Activated CD8-positive, alpha-beta T cell treated with anti-CD3 and anti-CD28 coated beads for 36 hours (primary cell): ENCODE results near the gene SAMD4A. TPM values are rescaled to one million over a fixed set of nuclear protein-coding genes. Genes with fewer than 3 reads are reported as not detected.

Experiments
- ATAC-seq: fragments of 200-7000 bp; cut with Tn5 transposase; one replicate; pipeline ENCODE4 v1.10.0; 2021; ENCODE audit warnings: mild to moderate bottlenecking, moderate library complexity
- CTCF ChIA-PET: fragments of 350-600 bp; sonication (Branson Sonifier 250); formaldehyde crosslinking; loops from one replicate; lab custom pipeline; 2021; ENCODE audit warnings: antibody characterized with exemption; lab: Charles Lee
- POLR2A ChIA-PET: fragments of 350-600 bp; sonication (Branson Sonifier 250); formaldehyde crosslinking; loops from one replicate; lab custom pipeline; 2021; ENCODE audit warnings: antibody characterized with exemption; lab: Charles Lee
- DNase-seq: peaks from one replicate; pipeline ENCODE4 v3.0.0-alpha.2; 2020
- H3K27ac Mint-ChIP-seq: one replicate; pipeline ENCODE4 v1.8.0; 2021; ENCODE audit warnings: mild to moderate bottlenecking, mixed read lengths
- H3K27me3 Mint-ChIP-seq: one replicate; pipeline ENCODE4 v1.8.0; 2021; ENCODE audit warnings: mixed read lengths
- H3K36me3 Mint-ChIP-seq: one replicate; pipeline ENCODE4 v1.8.0; 2021; ENCODE audit warnings: low read depth, mixed read lengths
- H3K4me1 Mint-ChIP-seq: one replicate; pipeline ENCODE4 v1.8.0; 2021; ENCODE audit warnings: low read depth, mixed read lengths
- H3K4me3 Mint-ChIP-seq: one replicate; pipeline ENCODE4 v1.8.0; 2021; ENCODE audit warnings: mild to moderate bottlenecking, moderate library complexity, mixed read lengths
- H3K9me3 Mint-ChIP-seq: one replicate; pipeline ENCODE4 v1.8.0; 2021; ENCODE audit warnings: mixed read lengths
- CTCF ChIP-seq: fragments of 200-600 bp; IDR thresholded peaks from one replicate; pipeline ENCODE4 v1.8.0; 2022; ENCODE audit warnings: antibody characterized with exemption, mild to moderate bottlenecking
- intact Hi-C: fragments of 100-400 bp; cut with micrococcal nuclease; formaldehyde crosslinking; loops from one replicate; pipeline ENCODE4 v1.10.0; 2022
- total RNA-seq, 2 experiments: library from RNA; stranded (reverse); gene quantifications; one replicate each; pipeline ENCODE4 v1.2.3, GENCODE V29; 2021

The SAMD4A gene
- total RNA-seq, 2 experiments from 2014 or later: 4.5 to 4.9 TPM

DNA sequence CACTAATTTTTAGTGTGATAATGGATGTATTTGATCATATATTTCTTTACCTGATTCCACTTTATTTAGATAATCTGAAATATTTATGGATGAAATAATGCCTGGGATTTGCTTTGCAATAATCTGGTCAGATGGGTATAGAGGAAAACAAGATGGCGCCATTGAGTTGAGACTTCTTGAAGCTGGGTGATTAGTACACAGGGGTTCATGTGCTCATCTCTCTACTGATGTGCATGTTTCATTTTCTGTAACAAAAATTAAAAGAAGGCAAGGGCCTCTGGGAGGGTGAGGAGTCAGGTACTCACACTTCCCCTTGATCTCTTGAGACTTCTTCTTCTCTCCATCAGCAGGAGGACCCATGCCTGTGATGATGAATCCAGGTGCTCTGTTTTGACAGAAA is 273.9 kb downstream of the SAMD4A start:
- POLR2A ChIA-PET: no interaction called here
- CTCF ChIA-PET: interaction anchor here (0.7 to 1.1 kb wide), 2 partner anchors 24 to 27 kb away, joined by 3 read pairs; no protein-coding TSS in a partner anchor
- Mint-ChIP-seq H3K4me1 (no peaks in the 10 kb centered on the region), H3K27me3 (no peaks in the 10 kb centered on the region), H3K4me3 (no peak overlapping the region), H3K9me3 (no peaks in the 10 kb centered on the region), H3K36me3 (peaks cover 26% of the 10 kb centered on the region), H3K27ac (no peak overlapping the region)
- DNase-seq: no peak
- ATAC-seq: no peak
- TF ChIP-seq CTCF: no peak
- intact Hi-C loops: no loop called here

Other genes starting within 250 kb of the SAMD4A start
- gene CDKN3, start 170.1 kb upstream of the SAMD4A start, total RNA-seq: 10 to 100 TPM; 88.0 to 92.7 TPM
- gene CNIH1, start 125.8 kb upstream of the SAMD4A start, total RNA-seq: 10 to 100 TPM; 82.0 to 82.7 TPM
- 10 to 100 TPM; 29.2 to 32.1 TPM for gene GMFB, start 78.1 kb upstream of the SAMD4A start, total RNA-seq
- 10 to 100 TPM in 1 of 2 experiments, 1 to 10 TPM in 1; 9.6 to 10.0 TPM for gene CGRRF1, start 57.2 kb upstream of the SAMD4A start, total RNA-seq